GM23338 (cell line): ENCODE measurements around the gene OR8B8.

Experiments
- CREB1 ChIP-seq: fragments of 250-450 bp; sonication (Bioruptor Pico); IDR thresholded peaks from 2 replicates; pipeline ENCODE4 v1.5.0; 2020; ENCODE audit warnings: low read depth, mild to moderate bottlenecking, moderate library complexity
- CTCF ChIP-seq, 2 experiments: fragments of 200-600 bp in 1 of 2; sonication (generic) in 1 of 2; conservative IDR thresholded peaks; 2 replicates each; pipeline versions ENCODE4 v1.5.1 to v1.6.1; 2016 to 2017; ENCODE audit warnings: antibody characterized with exemption in 2 of 2, low read depth in 2 of 2, mild to moderate bottlenecking in 2 of 2, moderate library complexity in 1 of 2
- EZH2 ChIP-seq: fragments of 200-600 bp; sonication (generic); IDR thresholded peaks from one replicate; pipeline ENCODE4 v1.8.0; 2017; ENCODE audit warnings: antibody characterized with exemption, mild to moderate bottlenecking, low read depth; ENCODE audit not compliant: unreplicated experiment
- EZH2phosphoT487 ChIP-seq: fragments of 200-600 bp; sonication (generic); IDR thresholded peaks from one replicate; pipeline ENCODE4 v1.8.1; 2018; ENCODE audit warnings: antibody characterized with exemption; ENCODE audit not compliant: unreplicated experiment
- JUNB ChIP-seq: IDR thresholded peaks from one replicate; pipeline ENCODE4 v1.6.1; 2016; ENCODE audit warnings: antibody characterized with exemption; ENCODE audit not compliant: unreplicated experiment
- NANOG ChIP-seq: IDR thresholded peaks from 2 replicates; pipeline ENCODE4 v1.6.1; 2016; ENCODE audit warnings: antibody characterized with exemption, borderline replicate concordance
- POLR2AphosphoS5 ChIP-seq: IDR thresholded peaks from 2 replicates; pipeline ENCODE4 v1.6.1; 2016; ENCODE audit warnings: antibody characterized with exemption, low read depth

GRCh38 chr11:124483422-124483821, 37.9 kb upstream of the OR8B8 start:
- TF ChIP-seq CTCF (conservative IDR thresholded peaks at IDR 0.05; ENCODE audit: low read depth in 2 of 2) (peak; percentile 13 to 30; a peak in 2 of 4 replicates), POLR2AphosphoS5 (no peak), CREB1 (no peak), EZH2 (no peak), EZH2phosphoT487 (no peak), NANOG (no peak), JUNB (no peak)
